Activated T-cell treated with anti-CD3 and anti-CD28 coated beads, Interleukin-2, amount 50 U/mL, for 72 hours (primary cell): ENCODE data around the gene SLC35E4. TPM values are rescaled to one million over a fixed set of nuclear protein-coding genes. Genes with fewer than 3 reads are reported as not detected.
"Not testable (repeated sequence)": the region's sequence is repeated elsewhere in the genome, so short reads cannot be mapped to it uniquely, and the experiment has no call there.

Experiments
- ATAC-seq, 2 donors: fragments of 150-1000 bp; cut with Tn5 transposase; replicated peaks in 1 of 2; 2 replicates each; pipeline ENCODE4 v1.10.0; 2021; ENCODE audit warnings: moderate library complexity in 2 of 2, mild to moderate bottlenecking in 1 of 2
- DNase-seq, 2 donors: peaks; one replicate each; pipeline ENCODE4 v3.0.0; 2021 to 2022; ENCODE audit warnings: mixed read lengths in 1 of 2
- H3K27ac Mint-ChIP-seq: one replicate; pipeline ENCODE4 v1.8.0; 2022; ENCODE audit warnings: mild to moderate bottlenecking, moderate library complexity, mixed read lengths
- H3K27me3 Mint-ChIP-seq: one replicate; pipeline ENCODE4 v1.8.0; 2022; ENCODE audit warnings: low read depth, mixed read lengths
- H3K36me3 Mint-ChIP-seq, 2 donors: one replicate each; pipeline ENCODE4 v1.8.0; 2022; ENCODE audit warnings: mixed read lengths in 2 of 2, mild to moderate bottlenecking in 1 of 2; ENCODE audit not compliant: insufficient read depth in 2 of 2
- H3K4me1 Mint-ChIP-seq: one replicate; pipeline ENCODE4 v1.8.0; 2022; ENCODE audit warnings: low read depth, mixed read lengths
- H3K4me3 Mint-ChIP-seq, 2 donors: one replicate each; pipeline ENCODE4 v1.8.0; 2022; ENCODE audit warnings: mild to moderate bottlenecking in 2 of 2, mixed read lengths in 2 of 2, moderate library complexity in 2 of 2
- H3K9me3 Mint-ChIP-seq, 2 donors: one replicate each; pipeline ENCODE4 v1.8.0; 2022; ENCODE audit warnings: mixed read lengths in 2 of 2
- total RNA-seq, 2 donors: library from RNA; stranded (reverse); gene quantifications; one replicate each; pipeline ENCODE4 v1.2.3, GENCODE V29; 2022

Gene SLC35E4, protein sequence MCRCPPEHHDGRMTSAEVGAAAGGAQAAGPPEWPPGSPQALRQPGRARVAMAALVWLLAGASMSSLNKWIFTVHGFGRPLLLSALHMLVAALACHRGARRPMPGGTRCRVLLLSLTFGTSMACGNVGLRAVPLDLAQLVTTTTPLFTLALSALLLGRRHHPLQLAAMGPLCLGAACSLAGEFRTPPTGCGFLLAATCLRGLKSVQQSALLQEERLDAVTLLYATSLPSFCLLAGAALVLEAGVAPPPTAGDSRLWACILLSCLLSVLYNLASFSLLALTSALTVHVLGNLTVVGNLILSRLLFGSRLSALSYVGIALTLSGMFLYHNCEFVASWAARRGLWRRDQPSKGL
- 1 to 10 TPM; 6.6 to 8.8 TPM for total RNA-seq

DNA sequence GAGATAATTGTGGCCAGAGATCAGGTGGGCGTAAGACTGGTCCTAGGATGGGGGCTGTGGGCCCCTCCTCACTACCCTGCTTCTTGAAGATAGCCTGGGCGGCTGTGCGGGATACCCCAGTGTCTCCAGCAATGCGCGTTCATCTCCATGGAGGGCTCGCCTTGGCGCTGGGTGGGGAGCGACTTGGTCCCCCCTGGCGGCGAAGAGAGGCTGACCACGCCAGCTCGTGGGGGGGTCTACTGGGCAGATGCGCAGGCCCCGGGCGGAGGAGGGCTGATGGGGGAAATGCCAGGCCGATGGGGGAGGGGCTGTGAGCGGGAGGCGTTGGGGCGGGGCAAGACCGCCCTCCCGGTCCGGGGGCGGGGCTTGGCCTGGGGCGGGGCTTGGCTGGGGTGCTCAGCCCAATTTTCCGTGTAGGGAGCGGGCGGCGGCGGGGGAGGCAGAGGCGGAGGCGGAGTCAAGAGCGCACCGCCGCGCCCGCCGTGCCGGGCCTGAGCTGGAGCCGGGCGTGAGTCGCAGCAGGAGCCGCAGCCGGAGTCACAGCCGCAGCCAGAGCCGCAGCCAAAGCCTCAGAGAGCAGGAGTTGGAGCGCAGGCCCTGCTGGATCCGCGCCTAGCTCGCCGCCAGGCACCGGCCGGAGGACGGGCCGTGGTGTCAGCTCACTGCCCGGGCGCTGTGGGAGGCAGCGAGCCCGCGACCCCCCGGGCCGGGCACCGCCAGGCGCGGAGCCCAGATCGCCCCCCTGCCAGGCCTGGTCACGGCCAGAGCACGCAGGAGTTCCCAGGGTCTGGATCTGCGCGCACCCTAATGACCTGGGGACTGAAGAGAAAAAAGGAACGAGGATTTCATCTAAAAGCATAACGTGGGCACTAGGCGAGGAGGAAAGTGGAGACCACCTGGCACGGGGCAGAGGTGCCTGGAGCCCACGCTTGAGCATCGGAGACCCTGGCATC is at the start of gene SLC35E4:
TSS of gene SLC35E4 (plus strand) at position 509 of the 953 bp plus-strand sequence. CDS start 670 bp downstream, outside the sequence.
- Mint-ChIP-seq H3K36me3 (peaks cover 6 to 7% of the 10 kb centered on the region in 2 donors), H3K4me3 (peak within 1 kb of the TSS; percentile 84 to 91), H3K9me3 (no peaks in the 10 kb centered on the region), H3K27ac (peak within 1 kb of the TSS; percentile 90), H3K4me1 (peaks cover 27% of the 10 kb centered on the region), H3K27me3 (no peaks in the 10 kb centered on the region)
- ATAC-seq (peak; percentile 79 to 80), DNase-seq (peak; percentile 96 to 99)

DNA sequence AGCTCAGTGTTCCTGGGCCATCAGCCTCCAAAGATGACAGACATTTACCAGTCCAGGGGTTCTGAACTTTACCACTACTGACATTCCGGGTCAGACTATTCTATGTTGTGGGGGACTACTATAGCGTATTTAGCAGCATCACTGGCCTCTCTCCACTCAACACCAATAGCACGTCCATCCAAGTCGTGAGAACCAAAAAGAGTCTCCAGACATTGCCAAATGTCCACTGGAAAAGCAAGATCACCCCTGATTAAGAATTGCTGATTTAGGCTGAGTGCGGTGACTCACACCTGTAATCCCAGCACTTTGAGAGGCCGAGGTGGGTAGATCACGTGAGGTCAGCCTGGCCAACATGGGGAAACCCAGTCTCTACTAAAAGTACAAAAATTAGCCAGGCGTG is 49.2 kb upstream of the SLC35E4 start:
- ATAC-seq (no peak), DNase-seq (no peak)
- Mint-ChIP-seq H3K4me1 (no peaks in the 10 kb centered on the region), H3K4me3 (no peak overlapping the region), H3K27me3 (no peaks in the 10 kb centered on the region), H3K36me3 (peaks cover 2 to 21% of the 10 kb centered on the region in 2 donors), H3K27ac (no peak overlapping the region), H3K9me3 (no peaks in the 10 kb centered on the region)

DNA sequence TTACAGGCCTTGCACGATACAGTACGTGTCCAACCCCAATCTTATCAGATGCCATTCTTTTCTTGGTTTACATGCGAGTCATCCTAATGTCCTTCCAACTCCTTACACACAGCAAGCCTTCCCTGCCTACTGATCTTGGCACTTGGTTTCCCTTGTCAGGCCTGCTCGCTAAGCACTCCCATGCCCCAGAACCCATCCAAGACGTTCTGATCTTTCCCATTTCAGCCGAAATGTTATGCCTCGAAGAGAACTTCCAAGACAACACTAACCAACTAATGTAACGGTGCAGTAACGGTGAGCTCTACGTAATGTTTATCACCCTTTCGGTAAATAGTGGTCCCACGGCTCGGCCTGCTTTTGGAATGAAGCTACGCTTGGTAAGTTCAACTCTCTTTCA is 44.4 kb upstream of the SLC35E4 start:
- DNase-seq, result no peak
- H3K27ac Mint-ChIP-seq, result no peak overlapping the region
- H3K4me1 Mint-ChIP-seq, result no peaks in the 10 kb centered on the region
- no peaks in the 10 kb centered on the region for H3K9me3 Mint-ChIP-seq
- H3K36me3 Mint-ChIP-seq, result peaks cover 2 to 9% of the 10 kb centered on the region in 2 donors
- no peak overlapping the region for H3K4me3 Mint-ChIP-seq
- peaks cover 6% of the 10 kb centered on the region for H3K27me3 Mint-ChIP-seq
- ATAC-seq, result no peak

DNA sequence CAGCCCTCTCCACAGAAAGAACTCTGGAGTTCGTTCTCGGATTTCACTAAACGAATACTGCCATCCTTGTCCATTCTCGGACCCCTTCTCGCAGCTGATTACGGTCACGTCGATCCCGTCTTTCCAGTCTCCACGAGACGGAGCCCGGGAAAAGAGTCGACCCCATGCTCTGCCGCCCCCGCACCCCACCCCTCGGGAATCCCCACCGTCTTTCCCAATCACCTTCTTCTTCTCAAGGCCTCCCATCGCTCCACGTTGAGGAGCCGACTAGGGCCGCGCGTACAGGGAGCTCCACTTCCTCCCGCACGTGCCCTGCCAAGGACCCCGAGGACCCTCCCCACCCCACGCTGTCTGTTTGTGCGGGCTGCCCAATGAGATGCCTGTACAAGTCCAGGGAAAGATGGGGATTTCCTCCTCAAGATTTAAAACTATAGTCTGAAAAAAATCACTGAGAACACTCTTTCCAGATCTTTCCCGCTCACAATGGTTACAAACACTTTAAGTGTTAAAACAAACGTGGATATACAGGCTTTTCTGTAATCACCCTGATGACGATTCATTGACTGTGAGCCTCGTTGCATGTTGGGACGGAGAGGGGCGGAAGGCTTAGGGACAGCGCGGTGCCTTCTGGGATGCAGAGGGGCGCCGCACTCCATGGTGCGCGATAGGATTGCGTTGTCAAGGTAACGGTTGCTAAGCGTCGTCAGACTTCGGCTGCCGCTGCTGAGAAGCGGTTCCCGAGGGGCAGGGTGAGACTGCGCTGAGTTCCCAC is 43.8 kb upstream of the SLC35E4 start, which contains the start of gene PES1:
TSS of gene PES1 (minus strand) at position 323 of the 772 bp plus-strand sequence. CDS start at position 246, 77 bp downstream.
- Mint-ChIP-seq H3K9me3 (no peaks in the 10 kb centered on the region), H3K36me3 (peaks cover 2 to 5% of the 10 kb centered on the region in 2 donors), H3K27me3 (peaks cover 6% of the 10 kb centered on the region), H3K4me3 (no peak within 1 kb of the TSS), H3K27ac (no peak within 1 kb of the TSS), H3K4me1 (no peaks in the 10 kb centered on the region)
- ATAC-seq, result peak; percentile 100
- DNase-seq, result peak; percentile 93 to 95

DNA sequence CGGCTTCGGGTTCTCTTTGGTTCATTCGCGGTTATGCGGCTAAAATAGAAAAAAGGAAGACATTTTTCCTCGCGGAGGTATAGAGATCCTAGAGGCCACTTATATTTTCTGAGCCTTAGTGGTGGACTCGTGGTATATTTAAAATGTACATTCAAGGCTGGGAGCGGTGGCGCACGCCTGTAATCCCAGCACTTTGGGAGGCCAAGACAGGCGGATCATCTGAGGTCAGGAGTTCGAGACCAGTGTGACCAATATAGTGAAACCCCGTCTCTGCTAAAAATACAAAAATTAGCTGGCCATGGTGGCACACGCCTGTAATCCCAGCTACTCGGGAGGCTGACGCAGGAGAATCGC is 43.2 kb upstream of the SLC35E4 start:
- not testable (repeated sequence) for H3K4me3 Mint-ChIP-seq, H3K27me3 Mint-ChIP-seq, H3K9me3 Mint-ChIP-seq, H3K4me1 Mint-ChIP-seq, ATAC-seq, H3K36me3 Mint-ChIP-seq, DNase-seq, H3K27ac Mint-ChIP-seq

DNA sequence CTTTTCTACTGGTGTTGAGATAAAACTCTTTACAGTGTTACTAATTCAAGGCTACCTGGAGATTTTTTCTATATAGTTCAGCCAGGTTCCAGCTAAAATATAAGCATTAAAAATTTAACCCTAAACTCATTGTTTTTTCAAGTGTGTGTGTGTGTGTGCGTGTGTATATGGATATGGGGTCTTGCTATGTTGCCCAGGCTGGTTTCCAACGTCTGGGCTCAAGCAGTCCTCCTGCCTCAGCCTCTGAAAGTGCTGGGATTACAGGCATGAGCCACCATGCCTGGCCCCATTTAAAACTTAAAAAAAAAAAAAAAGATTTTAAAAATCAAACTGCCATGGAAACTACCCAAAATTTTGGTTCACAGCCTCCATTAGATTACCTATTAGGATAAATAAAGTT is 39.4 kb upstream of the SLC35E4 start:
- no peak overlapping the region for H3K4me3 Mint-ChIP-seq

DNA sequence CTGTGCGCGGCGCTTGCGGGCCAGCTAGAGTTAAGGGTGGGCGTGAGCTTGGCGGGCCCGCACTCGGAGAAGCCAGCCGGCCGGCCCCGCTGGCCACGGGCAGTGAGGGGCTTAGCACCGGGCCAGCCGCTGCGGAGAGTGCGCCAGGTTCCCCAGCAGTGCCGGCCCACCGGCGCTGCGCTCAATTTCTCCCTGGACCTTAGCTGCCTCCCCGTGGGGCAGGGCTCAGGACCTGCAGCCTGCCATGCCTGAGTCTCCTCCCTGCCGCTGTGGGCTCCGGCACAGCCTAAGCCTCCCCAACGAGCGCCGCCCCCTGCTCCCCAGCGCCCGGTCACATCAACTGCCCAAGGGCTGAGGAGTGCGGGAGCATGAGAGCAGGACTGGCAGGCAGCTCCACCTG is 38.7 kb upstream of the SLC35E4 start:
- Mint-ChIP-seq H3K9me3 (no peaks in the 10 kb centered on the region), H3K27me3 (peaks cover 6% of the 10 kb centered on the region), H3K36me3 (no peaks in the 10 kb centered on the region), H3K4me3 (no peak overlapping the region), H3K27ac (no peak overlapping the region), H3K4me1 (no peaks in the 10 kb centered on the region)
- DNase-seq (no peak), ATAC-seq (no peak)

More for the DNA sequence above, 39.4 kb upstream of the SLC35E4 start:
- DNase-seq (no peak), ATAC-seq (no peak)
- H3K4me1 Mint-ChIP-seq, result no peaks in the 10 kb centered on the region
- no peaks in the 10 kb centered on the region for H3K9me3 Mint-ChIP-seq
- H3K27ac Mint-ChIP-seq, result no peak overlapping the region
- H3K27me3 Mint-ChIP-seq, result peaks cover 6% of the 10 kb centered on the region
- H3K36me3 Mint-ChIP-seq, result no peaks in the 10 kb centered on the region

DNA sequence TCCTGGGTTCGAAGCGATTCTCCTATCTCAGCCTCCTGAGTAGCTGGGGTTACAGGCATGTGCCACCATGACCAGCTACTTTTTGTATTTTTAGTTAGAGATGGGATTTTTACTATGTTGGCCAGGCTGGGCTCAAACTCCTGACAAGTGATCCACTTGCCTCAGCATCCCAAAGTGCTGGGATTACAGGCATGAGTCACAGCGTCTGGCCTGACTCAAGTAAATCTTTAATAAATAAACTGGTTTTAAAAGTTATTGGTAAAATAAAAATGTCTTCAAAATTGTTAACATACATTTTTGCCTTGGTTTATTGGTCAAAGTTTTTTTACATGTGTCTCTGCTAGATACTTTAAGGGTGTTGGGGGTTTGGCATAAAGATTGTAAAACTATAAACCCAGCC is 36.6 kb upstream of the SLC35E4 start:
- Mint-ChIP-seq H3K27ac (no peak overlapping the region), H3K4me3 (no peak overlapping the region), H3K27me3 (no peaks in the 10 kb centered on the region), H3K9me3 (no peaks in the 10 kb centered on the region), H3K36me3 (no peaks in the 10 kb centered on the region), H3K4me1 (peaks cover 4% of the 10 kb centered on the region)
- ATAC-seq (no peak), DNase-seq (no peak)

DNA sequence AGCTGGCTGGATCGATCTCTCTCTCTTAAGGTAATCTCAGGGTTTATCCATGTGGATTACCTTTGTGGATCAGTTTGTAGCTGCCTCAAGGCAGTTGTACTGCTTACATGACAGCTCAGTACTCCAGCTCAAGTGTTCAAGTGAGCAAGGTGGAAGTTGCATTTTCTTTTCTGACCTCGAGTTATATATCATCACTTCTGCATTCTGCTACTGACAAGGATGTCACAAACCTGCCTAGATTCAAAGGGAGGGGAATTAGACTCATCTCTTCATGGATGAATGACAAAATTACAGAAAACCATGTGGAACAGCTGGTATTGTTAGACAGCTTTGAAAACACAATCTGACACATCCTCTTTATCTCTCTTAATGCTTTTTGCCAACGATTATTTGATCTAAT is 34.7 kb upstream of the SLC35E4 start:
- no peak for ATAC-seq

DNA sequence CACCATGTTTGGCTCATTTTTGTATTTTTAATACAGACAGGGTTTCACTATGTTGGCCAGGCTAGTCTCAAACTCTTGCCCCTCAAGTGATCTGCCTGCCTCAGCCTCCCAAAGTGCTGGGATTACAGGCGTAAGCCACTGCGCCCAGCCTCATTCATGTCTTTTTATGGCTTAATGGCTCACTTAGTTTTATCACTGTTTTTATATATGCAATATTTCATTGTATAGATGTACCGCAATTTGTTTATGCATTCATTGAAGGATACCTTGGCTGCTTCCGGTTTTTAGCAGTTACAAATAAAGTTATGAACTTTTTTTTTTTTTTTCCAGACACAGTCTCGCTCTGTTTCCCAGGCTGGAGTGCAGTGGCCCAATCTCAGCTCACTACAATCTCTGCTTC is 34.1 kb upstream of the SLC35E4 start:
- Mint-ChIP-seq H3K27me3 (no peaks in the 10 kb centered on the region), H3K4me1 (peaks cover 17% of the 10 kb centered on the region), H3K36me3 (no peaks in the 10 kb centered on the region), H3K9me3 (no peaks in the 10 kb centered on the region), H3K4me3 (no peak overlapping the region), H3K27ac (no peak overlapping the region)
- DNase-seq, result no peak
- ATAC-seq, result no peak

More for the DNA sequence above, 34.7 kb upstream of the SLC35E4 start:
- H3K4me1 Mint-ChIP-seq, result peaks cover 12% of the 10 kb centered on the region
- no peak overlapping the region for H3K27ac Mint-ChIP-seq
- H3K9me3 Mint-ChIP-seq, result no peaks in the 10 kb centered on the region
- no peaks in the 10 kb centered on the region for H3K36me3 Mint-ChIP-seq
- no peak overlapping the region for H3K4me3 Mint-ChIP-seq
- DNase-seq, result no peak
- no peaks in the 10 kb centered on the region for H3K27me3 Mint-ChIP-seq

DNA sequence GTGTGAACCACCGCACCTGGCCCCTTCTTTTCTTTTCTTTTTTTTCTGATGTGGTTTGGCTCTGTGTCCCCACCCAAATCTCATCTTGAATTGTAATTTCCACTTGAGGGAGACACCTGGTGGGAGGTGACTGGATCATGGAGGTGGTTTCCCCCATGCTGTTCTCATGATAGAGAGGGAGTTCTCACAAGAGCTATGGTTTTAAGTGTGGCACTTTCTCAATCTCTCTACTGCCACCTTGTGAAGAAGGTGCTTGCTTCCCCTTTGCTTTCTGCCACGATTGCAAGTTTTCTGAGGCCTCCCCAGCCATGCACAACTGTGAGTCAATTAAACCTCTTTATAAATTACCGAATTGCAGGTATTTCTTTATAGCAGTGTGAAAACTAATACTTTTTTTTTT is 33.5 kb upstream of the SLC35E4 start:
- H3K27ac Mint-ChIP-seq, result no peak overlapping the region
- ATAC-seq, result peak in 1 of 2 donors; percentile 33

DNA sequence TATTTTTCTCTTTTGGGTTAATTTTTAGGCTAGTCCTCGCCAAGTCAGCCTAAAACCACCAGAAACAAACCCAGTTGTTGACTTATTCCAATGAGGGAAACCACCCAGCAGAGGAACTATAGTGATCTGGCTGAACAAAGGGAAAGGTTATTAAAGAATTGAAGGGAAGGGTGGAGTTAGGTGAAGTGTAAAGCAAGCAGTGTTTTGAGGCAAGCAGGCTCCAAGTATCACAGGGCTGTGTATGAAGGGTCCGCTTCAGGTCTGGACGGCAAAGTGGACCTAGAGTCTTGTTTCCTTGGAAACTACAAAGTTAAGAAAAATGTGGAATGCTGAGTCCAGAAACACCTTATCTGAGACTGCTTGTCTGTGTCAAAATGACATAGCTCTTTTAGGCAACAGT is 31.8 kb upstream of the SLC35E4 start:
- no peaks in the 10 kb centered on the region for H3K9me3 Mint-ChIP-seq
- H3K27me3 Mint-ChIP-seq, result no peaks in the 10 kb centered on the region
- no peak overlapping the region for H3K4me3 Mint-ChIP-seq
- H3K36me3 Mint-ChIP-seq, result no peaks in the 10 kb centered on the region
- peaks cover 40% of the 10 kb centered on the region for H3K4me1 Mint-ChIP-seq
- ATAC-seq (no peak), DNase-seq (no peak)
- no peak overlapping the region for H3K27ac Mint-ChIP-seq

More for the DNA sequence above, 33.5 kb upstream of the SLC35E4 start:
- Mint-ChIP-seq H3K36me3 (no peaks in the 10 kb centered on the region), H3K27me3 (no peaks in the 10 kb centered on the region), H3K4me1 (peaks cover 23% of the 10 kb centered on the region), H3K4me3 (no peak overlapping the region), H3K9me3 (no peaks in the 10 kb centered on the region)
- DNase-seq, result no peak
